ENCODE measurements around the gene GP5. TPM values are rescaled to one million over a fixed set of nuclear protein-coding genes. Genes with fewer than 3 reads are reported as not detected.

Gene GP5
- total RNA-seq, 3 donors from 2014 or later: 0.07 to 0.19 TPM; not detected in 1

DNA sequence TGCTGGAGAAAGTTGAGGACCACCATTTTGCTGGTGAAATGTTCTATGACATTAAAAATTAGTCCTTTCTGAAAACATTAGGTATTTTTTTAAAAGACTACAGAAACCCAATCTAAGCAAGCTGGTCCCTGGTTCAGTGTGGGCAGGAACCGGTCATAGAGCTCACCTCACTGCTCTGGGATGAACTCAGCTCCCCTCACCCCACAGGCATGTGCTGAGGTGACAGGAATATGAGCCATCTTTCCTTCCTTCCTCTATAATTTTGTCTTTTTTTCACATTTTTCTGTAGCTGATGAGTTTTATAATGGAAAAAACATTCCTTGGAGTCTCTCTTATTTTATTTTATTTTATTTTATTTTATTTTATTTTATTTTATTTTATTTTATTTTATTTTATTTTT lies 21.4 kb downstream of the GP5 start:
- DNase-seq: no peak
- Histone ChIP-seq H3K36me3 (ENCODE audit: low read depth) (no peaks in the 10 kb centered on the region), H3K4me3 (no peak overlapping the region), H3K9me3 (no peaks in the 10 kb centered on the region), H3K4me1 (ENCODE audit: low read depth) (no peaks in the 10 kb centered on the region)
- no peak for ATAC-seq
- intact Hi-C loops (cut with DNase I, micrococcal nuclease): no loop called here
- TF ChIP-seq, protein P1, sequence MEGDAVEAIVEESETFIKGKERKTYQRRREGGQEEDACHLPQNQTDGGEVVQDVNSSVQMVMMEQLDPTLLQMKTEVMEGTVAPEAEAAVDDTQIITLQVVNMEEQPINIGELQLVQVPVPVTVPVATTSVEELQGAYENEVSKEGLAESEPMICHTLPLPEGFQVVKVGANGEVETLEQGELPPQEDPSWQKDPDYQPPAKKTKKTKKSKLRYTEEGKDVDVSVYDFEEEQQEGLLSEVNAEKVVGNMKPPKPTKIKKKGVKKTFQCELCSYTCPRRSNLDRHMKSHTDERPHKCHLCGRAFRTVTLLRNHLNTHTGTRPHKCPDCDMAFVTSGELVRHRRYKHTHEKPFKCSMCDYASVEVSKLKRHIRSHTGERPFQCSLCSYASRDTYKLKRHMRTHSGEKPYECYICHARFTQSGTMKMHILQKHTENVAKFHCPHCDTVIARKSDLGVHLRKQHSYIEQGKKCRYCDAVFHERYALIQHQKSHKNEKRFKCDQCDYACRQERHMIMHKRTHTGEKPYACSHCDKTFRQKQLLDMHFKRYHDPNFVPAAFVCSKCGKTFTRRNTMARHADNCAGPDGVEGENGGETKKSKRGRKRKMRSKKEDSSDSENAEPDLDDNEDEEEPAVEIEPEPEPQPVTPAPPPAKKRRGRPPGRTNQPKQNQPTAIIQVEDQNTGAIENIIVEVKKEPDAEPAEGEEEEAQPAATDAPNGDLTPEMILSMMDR (IDR thresholded peaks at IDR 0.05): no peak

GRCh38 chr3:194376241-194376560 lies 22.9 kb downstream of the GP5 start:
- H3K4me3 ChIP-seq: no peak overlapping the region
- DNase-seq: no peak
- no peaks in the 10 kb centered on the region for H3K36me3 ChIP-seq (ENCODE audit: low read depth)
- no peaks in the 10 kb centered on the region for H3K9me3 ChIP-seq
- H3K4me1 ChIP-seq (ENCODE audit: low read depth): no peaks in the 10 kb centered on the region
- no peak for ATAC-seq
- intact Hi-C loops (cut with DNase I, micrococcal nuclease): no loop called here
- TF ChIP-seq, protein P1 (IDR thresholded peaks at IDR 0.05): no peak

GRCh38 chr3:194375473-194376240 lies 23.4 kb downstream of the GP5 start:
- ATAC-seq (no peak), DNase-seq (no peak)
- Histone ChIP-seq H3K9me3 (no peaks in the 10 kb centered on the region), H3K4me3 (no peak overlapping the region), H3K36me3 (ENCODE audit: low read depth) (no peaks in the 10 kb centered on the region), H3K4me1 (ENCODE audit: low read depth) (no peaks in the 10 kb centered on the region)
- intact Hi-C loops (cut with DNase I, micrococcal nuclease): no loop called here
- TF ChIP-seq, protein P1 (IDR thresholded peaks at IDR 0.05): no peak

- Histone ChIP-seq H3K4me1 (ENCODE audit: low read depth) (no peaks in the 10 kb centered on the region), H3K9me3 (no peaks in the 10 kb centered on the region), H3K4me3 (no peak overlapping the region), H3K36me3 (ENCODE audit: low read depth) (no peaks in the 10 kb centered on the region)
- TF ChIP-seq, protein P1 (IDR thresholded peaks at IDR 0.05): no peak
- DNase-seq (no peak), ATAC-seq (no peak)
- intact Hi-C loops (cut with DNase I, micrococcal nuclease): no loop called here
Measured at GRCh38 chr3:194374935-194375334, 24.1 kb downstream of the GP5 start.

GRCh38 chr3:194373899-194374298 lies 25.2 kb downstream of the GP5 start:
- intact Hi-C loops (cut with DNase I, micrococcal nuclease): no loop called here
- Histone ChIP-seq H3K36me3 (ENCODE audit: low read depth) (no peaks in the 10 kb centered on the region), H3K9me3 (no peaks in the 10 kb centered on the region), H3K4me1 (ENCODE audit: low read depth) (no peaks in the 10 kb centered on the region), H3K4me3 (no peak overlapping the region)
- DNase-seq (no peak), ATAC-seq (no peak)
- TF ChIP-seq, protein P1 (IDR thresholded peaks at IDR 0.05): no peak

DNA sequence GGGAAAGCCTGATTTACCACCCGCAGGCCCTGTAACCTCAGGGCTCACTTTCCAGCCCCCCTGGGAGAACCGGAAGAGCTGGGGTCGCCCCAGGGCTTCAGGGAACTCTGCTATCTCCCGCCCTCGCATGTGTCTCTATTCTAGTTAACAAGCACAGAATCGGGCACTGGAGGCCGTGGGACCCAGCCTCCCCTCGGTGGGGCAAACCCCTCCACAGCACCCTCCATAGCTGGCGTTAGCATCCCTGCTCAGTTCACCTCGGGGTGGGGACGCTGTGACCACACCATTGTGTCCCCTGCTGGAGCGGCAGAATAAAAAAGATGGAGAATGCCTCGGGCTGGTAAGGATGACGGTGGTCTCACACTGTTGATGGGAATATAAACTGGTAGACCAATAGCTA lies 26.0 kb downstream of the GP5 start:
- ATAC-seq (no peak), DNase-seq (no peak)
- Histone ChIP-seq H3K9me3 (no peaks in the 10 kb centered on the region), H3K36me3 (ENCODE audit: low read depth) (no peaks in the 10 kb centered on the region), H3K4me1 (ENCODE audit: low read depth) (no peaks in the 10 kb centered on the region), H3K4me3 (no peak overlapping the region)
- TF ChIP-seq, protein P1 (IDR thresholded peaks at IDR 0.05): no peak
- intact Hi-C loops (cut with DNase I, micrococcal nuclease): no loop called here
